ENCODE results near the gene GARRE1. TPM values are rescaled to one million over a fixed set of nuclear protein-coding genes. Genes with fewer than 3 reads are reported as not detected.
A peak's percentile ranks its signal among the peaks of the same experiment; 100 is the strongest.

Gene GARRE1
- total RNA-seq, 4 donors from 2014 or later = 27.6 to 36.6 (median 31.7) TPM

- 96 to 97% methylated on average over 3 of the region's 3 CpGs for WGBS, 2 donors
- intact Hi-C loops (cut with DNase I; ENCODE audit: low total_unique reads) = no loop called here
Measured at GRCh38 chr19:34228762-34229161, 25.6 kb upstream of the GARRE1 start.

GRCh38 chr19:34229721-34230120 lies 24.6 kb upstream of the GARRE1 start:
- DNase-seq (ENCODE audit: low spot score in 2 of 2) = no peak
- 86 to 92% methylated on average over 4 of the region's 4 CpGs for WGBS, 2 donors
- TF ChIP-seq CTCF (IDR thresholded peaks at IDR 0.05) = no peak
- intact Hi-C loops (cut with DNase I; ENCODE audit: low total_unique reads) = loop anchor here (10.0 kb wide), 1 partner anchor 105 kb away; no protein-coding TSS in a partner anchor
- no peak overlapping the region for H3K4me3 ChIP-seq (ENCODE audit: low read depth, poor library complexity, severe bottlenecking)

More at GRCh38 chr19:34228762-34229161, 25.6 kb upstream of the GARRE1 start:
- TF ChIP-seq CTCF (IDR thresholded peaks at IDR 0.05) (no peak), POLR2A (IDR thresholded peaks at IDR 0.05) (no peak)
- DNase-seq (ENCODE audit: low spot score in 2 of 2) = no peak
- H3K4me3 ChIP-seq (ENCODE audit: low read depth, poor library complexity, severe bottlenecking) = no peak overlapping the region

- no peak overlapping the region for H3K4me3 ChIP-seq (ENCODE audit: low read depth, poor library complexity, severe bottlenecking)
- WGBS, 2 donors = 93% methylated on average over 10 of the region's 10 CpGs
- intact Hi-C loops (cut with DNase I; ENCODE audit: low total_unique reads) = loop anchor here (10.0 kb wide), 1 partner anchor 104 kb away; no protein-coding TSS in a partner anchor
- DNase-seq (ENCODE audit: low spot score in 2 of 2) = no peak
- TF ChIP-seq POLR2A (IDR thresholded peaks at IDR 0.05) (no peak), CTCF (IDR thresholded peaks at IDR 0.05) (no peak)
Measured at GRCh38 chr19:34230820-34231219, 23.5 kb upstream of the GARRE1 start.

- intact Hi-C loops (cut with DNase I; ENCODE audit: low total_unique reads) = loop anchor here (10.0 kb wide), 1 partner anchor 103 kb away; no protein-coding TSS in a partner anchor
Measured at GRCh38 chr19:34231439-34231838, 22.9 kb upstream of the GARRE1 start.

GRCh38 chr19:34232566-34233481 lies 21.5 kb upstream of the GARRE1 start:
- WGBS, 2 donors = 19 to 26% methylated on average over 11 of the region's 11 CpGs
- peak; percentile 39 to 89 for DNase-seq (ENCODE audit: low spot score in 2 of 2)
- no peak for TF ChIP-seq CTCF (IDR thresholded peaks at IDR 0.05)
- no peak for TF ChIP-seq POLR2A (IDR thresholded peaks at IDR 0.05)
- H3K4me3 ChIP-seq (ENCODE audit: low read depth, poor library complexity, severe bottlenecking) = no peak overlapping the region
- intact Hi-C loops (cut with DNase I; ENCODE audit: low total_unique reads) = loop anchor here (10.0 kb wide), 1 partner anchor 102 kb away; no protein-coding TSS in a partner anchor

More at GRCh38 chr19:34231439-34231838, 22.9 kb upstream of the GARRE1 start:
- WGBS, 2 donors = 80 to 87% methylated on average over 4 of the region's 4 CpGs
- TF ChIP-seq POLR2A (IDR thresholded peaks at IDR 0.05) (no peak), CTCF (IDR thresholded peaks at IDR 0.05) (no peak)
- no peak for DNase-seq (ENCODE audit: low spot score in 2 of 2)
- H3K4me3 ChIP-seq (ENCODE audit: low read depth, poor library complexity, severe bottlenecking) = no peak overlapping the region
